Measurements from ENCODE around the gene CDK5RAP1.

Gene CDK5RAP1

DNA sequence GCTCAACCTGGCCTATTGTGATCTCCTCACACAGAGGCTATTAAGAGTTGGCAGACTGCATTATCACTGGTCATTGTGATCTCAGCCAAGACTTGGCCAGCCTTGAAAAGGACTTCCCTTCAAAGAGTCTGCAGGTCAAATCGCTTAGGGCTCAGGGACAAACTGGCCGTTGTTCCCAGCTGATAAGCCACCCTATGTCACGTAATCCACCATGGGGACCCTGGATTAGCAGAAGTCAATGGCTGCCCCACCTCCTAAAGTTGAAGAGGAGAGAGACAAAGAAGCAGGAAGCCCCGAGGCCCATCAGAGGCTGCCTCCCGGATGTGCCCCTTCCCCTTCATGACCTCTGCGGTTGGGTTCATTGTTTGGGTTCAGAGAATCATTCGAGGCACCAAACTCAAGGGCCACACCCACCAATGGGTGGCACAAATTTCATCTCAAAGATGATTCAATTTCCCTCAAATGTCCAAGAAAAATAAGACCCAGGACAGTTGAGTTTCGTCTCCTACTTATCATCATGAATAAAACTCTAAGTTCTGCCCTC, 61.7 kb downstream of the CDK5RAP1 start:
- no peak for DNase-seq (ENCODE audit: insufficient read length, low spot score)
- FAIRE-seq, result no peak
- no peak for TF ChIP-seq CTCF (IDR thresholded peaks at IDR 0.05; ENCODE audit: insufficient read depth, missing control alignments)

DNA sequence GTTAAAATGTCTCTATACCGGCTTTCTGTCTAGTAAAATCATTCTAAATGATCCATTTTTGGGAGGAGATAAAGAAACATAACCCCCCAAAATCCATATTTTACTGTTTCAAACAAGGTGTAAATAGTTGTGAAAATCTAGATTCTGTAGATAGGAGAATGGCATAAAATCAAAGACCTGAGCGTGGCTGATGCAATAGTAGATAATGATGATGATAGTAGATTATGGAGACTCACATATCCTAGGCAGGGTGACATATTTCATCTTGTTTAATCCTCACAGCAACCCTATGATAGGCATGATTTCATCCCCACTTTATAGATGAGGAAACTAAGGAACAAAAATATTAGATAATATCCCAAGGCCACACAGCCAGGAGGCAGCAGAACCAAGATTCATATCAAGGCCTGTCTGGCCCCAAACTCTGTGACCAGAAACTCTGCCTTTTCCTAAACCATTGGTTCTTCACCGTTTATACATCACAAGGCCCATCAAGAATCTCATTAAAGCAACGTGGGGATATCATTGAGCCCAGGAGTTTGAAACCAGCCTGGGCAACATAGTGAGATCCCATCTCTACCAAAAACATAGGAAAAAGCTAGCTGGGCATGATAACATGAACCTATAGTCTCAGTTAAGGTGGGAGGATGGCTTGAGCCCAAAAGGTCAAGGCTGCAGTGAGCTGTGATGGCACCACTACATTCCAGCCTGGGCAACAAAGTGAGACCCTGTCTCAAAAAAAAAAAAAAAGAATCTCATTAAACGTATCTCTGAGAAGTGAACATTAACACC, 62.7 kb downstream of the CDK5RAP1 start:
- no peak for TF ChIP-seq CTCF (IDR thresholded peaks at IDR 0.05; ENCODE audit: insufficient read depth, missing control alignments)
- no peak for FAIRE-seq
- no peak for DNase-seq (ENCODE audit: insufficient read length, low spot score)

DNA sequence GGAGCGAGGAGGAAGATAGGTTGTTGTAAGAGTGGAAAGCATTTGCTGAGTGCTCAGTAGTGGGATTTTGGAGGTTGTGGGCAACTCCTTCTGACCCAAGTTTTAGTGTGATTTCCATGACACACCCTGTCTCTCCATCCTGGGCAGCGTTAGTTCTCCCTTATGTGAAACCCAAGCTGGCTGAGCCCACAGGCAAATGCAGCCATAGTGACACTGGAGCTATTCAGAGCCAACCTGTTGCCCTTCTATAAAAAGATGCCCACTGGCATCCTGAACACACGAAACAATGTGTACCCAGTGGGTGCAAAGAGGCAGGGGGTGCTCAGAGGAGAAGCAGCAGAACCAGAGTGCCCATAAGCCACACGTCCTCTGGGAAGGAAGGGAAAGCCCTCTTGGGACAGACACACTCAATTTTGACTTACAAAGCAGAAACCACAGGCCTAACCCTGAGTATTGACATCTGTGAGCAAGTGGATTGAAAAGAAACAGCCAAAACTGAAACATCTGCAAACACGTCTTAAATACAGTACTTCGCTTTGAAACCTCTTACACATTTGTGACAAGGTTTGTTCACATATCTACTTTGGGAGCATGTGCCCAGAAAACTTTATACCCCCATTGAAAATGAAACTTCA, 63.7 kb downstream of the CDK5RAP1 start:
- FAIRE-seq (no peak), DNase-seq (ENCODE audit: insufficient read length, low spot score) (no peak)
- no peak for TF ChIP-seq CTCF (IDR thresholded peaks at IDR 0.05; ENCODE audit: insufficient read depth, missing control alignments)

GRCh38 chr20:33337119-33337518, 64.2 kb downstream of the CDK5RAP1 start:
- peak; percentile 23 for TF ChIP-seq CTCF (IDR thresholded peaks at IDR 0.05; ENCODE audit: insufficient read depth, missing control alignments)
- FAIRE-seq (no peak), DNase-seq (ENCODE audit: insufficient read length, low spot score) (no peak)

GRCh38 chr20:33336375-33336774, 64.9 kb downstream of the CDK5RAP1 start:
- DNase-seq (ENCODE audit: insufficient read length, low spot score) (no peak), FAIRE-seq (no peak)
- TF ChIP-seq CTCF (IDR thresholded peaks at IDR 0.05; ENCODE audit: insufficient read depth, missing control alignments), result no peak

DNA sequence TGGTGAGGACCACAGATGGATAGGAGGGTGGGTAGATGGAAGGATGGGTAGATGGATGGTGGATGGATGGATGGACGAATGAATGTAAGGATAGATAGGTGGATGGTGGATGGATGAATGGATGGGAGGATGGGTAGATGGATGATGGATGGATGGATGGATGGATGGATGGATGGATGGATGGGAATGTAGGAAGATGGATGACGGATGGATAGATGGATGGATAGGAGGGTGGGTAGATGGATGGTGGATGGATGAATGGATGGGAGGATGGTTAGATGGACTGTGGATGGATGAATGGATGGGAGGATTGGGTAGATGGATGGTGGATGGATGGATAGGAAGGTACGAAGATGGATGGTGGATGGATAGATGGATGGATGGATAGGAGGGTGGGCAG, 67.2 kb downstream of the CDK5RAP1 start:
- FAIRE-seq, result no peak
- TF ChIP-seq CTCF (IDR thresholded peaks at IDR 0.05; ENCODE audit: insufficient read depth, missing control alignments), result no peak
- no peak for DNase-seq (ENCODE audit: insufficient read length, low spot score)

- TF ChIP-seq CTCF (IDR thresholded peaks at IDR 0.05; ENCODE audit: insufficient read depth, missing control alignments), result no peak
- DNase-seq (ENCODE audit: insufficient read length, low spot score), result no peak
- no peak for FAIRE-seq
These were observed 67.7 kb downstream of the CDK5RAP1 start for GRCh38 chr20:33333616-33334015.

Data from D721Med (cell line).